ENCODE measurements around the gene TCP10L. TPM values are rescaled to one million over a fixed set of nuclear protein-coding genes. Genes with fewer than 3 reads are reported as not detected.
"Not testable (repeated sequence)": the region's sequence is repeated elsewhere in the genome, so short reads cannot be mapped to it uniquely, and the experiment has no call there.

The TCP10L gene
- total RNA-seq, 1 donor from 2014 or later = 1.3 TPM

DNA sequence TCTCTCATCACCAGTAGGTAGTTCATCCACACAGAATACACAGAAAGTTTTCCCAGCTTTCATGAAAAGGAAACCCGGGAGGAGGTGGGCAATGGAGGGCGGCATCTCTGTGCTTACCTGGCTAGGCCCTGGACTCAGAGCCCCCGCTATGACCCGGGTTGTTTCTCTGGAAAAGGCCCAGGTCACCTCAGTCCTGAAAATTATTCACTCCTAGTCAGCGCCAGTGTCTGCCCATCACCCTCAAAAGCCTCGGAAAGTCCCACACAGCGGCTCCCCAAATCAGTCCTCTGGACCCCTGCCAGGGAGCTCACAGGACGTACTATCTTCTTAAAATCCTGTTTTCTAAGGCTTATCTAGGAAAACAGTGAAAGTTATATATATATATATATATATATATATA, 51.2 kb downstream of the TCP10L start:
- Mint-ChIP-seq H3K36me3 (ENCODE audit: unreplicated experiment) (no peaks in the 10 kb centered on the region), H3K4me3 (ENCODE audit: unreplicated experiment) (no peak overlapping the region), H3K4me1 (ENCODE audit: unreplicated experiment) (no peaks in the 10 kb centered on the region), H3K9me3 (ENCODE audit: unreplicated experiment) (no peaks in the 10 kb centered on the region), H3K27me3 (ENCODE audit: unreplicated experiment) (peaks cover 19% of the 10 kb centered on the region), H3K27ac (ENCODE audit: unreplicated experiment) (no peak overlapping the region)
- TF ChIP-seq CTCF (IDR thresholded peaks at IDR 0.05) = no peak
- peak; percentile 60 for DNase-seq (ENCODE audit: extremely low spot score, unreplicated experiment)

DNA sequence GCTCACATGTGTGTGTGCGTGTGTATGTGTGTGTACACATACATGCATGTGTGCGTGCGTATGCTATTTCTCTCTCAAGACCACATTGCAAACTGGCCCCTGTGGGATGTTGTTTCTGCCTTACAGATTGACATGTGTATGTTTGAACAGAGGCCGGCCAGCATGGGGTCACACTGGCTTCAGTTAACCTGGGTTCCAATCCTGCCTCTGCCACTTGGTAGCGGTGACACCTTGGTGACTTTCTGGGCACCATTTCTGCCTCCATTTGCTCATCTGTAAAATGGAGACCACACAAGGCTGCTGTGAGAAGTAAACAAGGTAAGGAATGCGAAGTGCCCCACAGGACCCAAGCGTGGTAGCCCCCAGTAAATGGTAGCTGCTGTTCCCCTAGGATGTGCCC, 51.7 kb downstream of the TCP10L start:
- DNase-seq (ENCODE audit: extremely low spot score, unreplicated experiment) = peak; percentile 49
- Mint-ChIP-seq H3K4me3 (ENCODE audit: unreplicated experiment) (no peak overlapping the region), H3K27ac (ENCODE audit: unreplicated experiment) (no peak overlapping the region), H3K9me3 (ENCODE audit: unreplicated experiment) (no peaks in the 10 kb centered on the region), H3K4me1 (ENCODE audit: unreplicated experiment) (no peaks in the 10 kb centered on the region), H3K27me3 (ENCODE audit: unreplicated experiment) (peaks cover 14% of the 10 kb centered on the region), H3K36me3 (ENCODE audit: unreplicated experiment) (no peaks in the 10 kb centered on the region)
- TF ChIP-seq CTCF (IDR thresholded peaks at IDR 0.05) = no peak

- H3K9me3 Mint-ChIP-seq (ENCODE audit: unreplicated experiment) = no peaks in the 10 kb centered on the region
- no peaks in the 10 kb centered on the region for H3K4me1 Mint-ChIP-seq (ENCODE audit: unreplicated experiment)
- peaks cover 11% of the 10 kb centered on the region for H3K27me3 Mint-ChIP-seq (ENCODE audit: unreplicated experiment)
- DNase-seq (ENCODE audit: extremely low spot score, unreplicated experiment) = no peak
- H3K27ac Mint-ChIP-seq (ENCODE audit: unreplicated experiment) = no peak overlapping the region
- H3K36me3 Mint-ChIP-seq (ENCODE audit: unreplicated experiment) = no peaks in the 10 kb centered on the region
- no peak for TF ChIP-seq CTCF (IDR thresholded peaks at IDR 0.05)
- H3K4me3 Mint-ChIP-seq (ENCODE audit: unreplicated experiment) = no peak overlapping the region
These were observed 52.3 kb downstream of the TCP10L start for GRCh38 chr21:32533053-32533452.

DNA sequence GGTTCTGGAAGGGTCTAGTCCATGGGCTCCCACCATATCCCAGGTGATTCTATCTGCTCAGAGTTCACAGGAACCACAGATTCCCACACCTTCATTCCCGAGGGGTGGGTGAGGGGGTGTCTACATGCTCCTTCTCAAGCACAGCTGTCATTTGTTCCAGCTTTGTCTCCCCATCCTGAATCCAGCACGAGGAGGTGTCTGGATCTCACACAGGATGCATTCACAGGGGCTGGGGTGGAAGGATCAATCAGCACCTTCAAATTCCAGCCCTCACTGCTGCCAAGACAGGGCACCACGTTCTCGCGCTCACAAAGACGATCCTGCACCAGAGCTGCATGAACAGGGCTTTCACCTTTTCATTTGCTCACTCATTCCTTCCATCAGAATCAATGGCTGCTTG, 52.7 kb downstream of the TCP10L start:
- Mint-ChIP-seq H3K4me3 (ENCODE audit: unreplicated experiment) (no peak overlapping the region), H3K4me1 (ENCODE audit: unreplicated experiment) (no peaks in the 10 kb centered on the region), H3K27me3 (ENCODE audit: unreplicated experiment) (peaks cover 11% of the 10 kb centered on the region), H3K27ac (ENCODE audit: unreplicated experiment) (no peak overlapping the region), H3K36me3 (ENCODE audit: unreplicated experiment) (no peaks in the 10 kb centered on the region), H3K9me3 (ENCODE audit: unreplicated experiment) (peaks cover 4% of the 10 kb centered on the region)
- peak; percentile 75 for DNase-seq (ENCODE audit: extremely low spot score, unreplicated experiment)
- TF ChIP-seq CTCF (IDR thresholded peaks at IDR 0.05) = no peak

DNA sequence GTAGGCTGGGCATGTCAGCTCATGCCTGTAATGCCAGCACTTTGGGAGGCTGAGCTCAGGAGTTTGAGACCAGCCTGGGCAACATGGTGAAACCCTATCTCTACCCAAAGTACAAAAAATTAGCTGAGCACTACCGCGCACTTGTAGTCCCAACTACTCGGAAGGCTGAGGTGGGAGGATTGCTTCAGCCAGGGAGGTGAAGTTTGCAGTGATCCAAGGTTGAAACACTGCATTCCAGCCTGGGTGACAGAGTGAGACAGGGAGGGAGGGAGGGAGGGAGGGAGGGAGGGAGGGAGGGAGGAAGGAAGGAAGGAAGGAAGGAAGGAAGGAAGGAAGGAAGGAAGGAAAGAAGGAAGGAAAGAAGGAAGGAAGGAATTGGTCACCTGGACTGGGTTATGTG, 53.8 kb downstream of the TCP10L start:
- H3K27ac Mint-ChIP-seq (ENCODE audit: unreplicated experiment); H3K36me3 Mint-ChIP-seq (ENCODE audit: unreplicated experiment); DNase-seq (ENCODE audit: extremely low spot score, unreplicated experiment); H3K4me1 Mint-ChIP-seq (ENCODE audit: unreplicated experiment); H3K9me3 Mint-ChIP-seq (ENCODE audit: unreplicated experiment); H3K4me3 Mint-ChIP-seq (ENCODE audit: unreplicated experiment); H3K27me3 Mint-ChIP-seq (ENCODE audit: unreplicated experiment): not testable (repeated sequence)

DNA sequence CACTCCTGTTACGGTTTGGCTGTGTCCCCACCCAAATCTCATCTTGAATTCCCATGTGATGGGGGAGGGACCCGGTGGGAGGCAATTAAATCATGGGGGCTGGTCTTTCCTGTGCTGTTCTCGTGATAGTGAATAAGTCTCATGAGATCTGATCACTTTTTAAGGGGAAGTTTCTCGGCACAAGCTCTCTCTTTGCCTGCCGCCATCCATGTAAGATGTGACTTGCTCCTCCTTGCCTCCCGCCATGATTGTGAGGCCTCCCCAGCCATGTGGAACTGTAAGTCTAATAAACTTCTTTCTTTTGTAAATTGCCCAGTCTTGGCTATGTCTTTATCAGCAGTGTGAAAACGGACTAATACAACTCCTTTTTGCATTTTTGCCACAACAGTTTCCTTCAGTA, 54.5 kb downstream of the TCP10L start:
- H3K9me3 Mint-ChIP-seq (ENCODE audit: unreplicated experiment); H3K4me3 Mint-ChIP-seq (ENCODE audit: unreplicated experiment); H3K27ac Mint-ChIP-seq (ENCODE audit: unreplicated experiment); H3K4me1 Mint-ChIP-seq (ENCODE audit: unreplicated experiment); DNase-seq (ENCODE audit: extremely low spot score, unreplicated experiment); H3K27me3 Mint-ChIP-seq (ENCODE audit: unreplicated experiment); H3K36me3 Mint-ChIP-seq (ENCODE audit: unreplicated experiment): not testable (repeated sequence)
